ENCODE measurements around the gene MUL1. TPM values are rescaled to one million over a fixed set of nuclear protein-coding genes. Genes with fewer than 3 reads are reported as not detected.

Gene MUL1
- total RNA-seq, 1 experiment from 2014 or later: 23.4 TPM

DNA sequence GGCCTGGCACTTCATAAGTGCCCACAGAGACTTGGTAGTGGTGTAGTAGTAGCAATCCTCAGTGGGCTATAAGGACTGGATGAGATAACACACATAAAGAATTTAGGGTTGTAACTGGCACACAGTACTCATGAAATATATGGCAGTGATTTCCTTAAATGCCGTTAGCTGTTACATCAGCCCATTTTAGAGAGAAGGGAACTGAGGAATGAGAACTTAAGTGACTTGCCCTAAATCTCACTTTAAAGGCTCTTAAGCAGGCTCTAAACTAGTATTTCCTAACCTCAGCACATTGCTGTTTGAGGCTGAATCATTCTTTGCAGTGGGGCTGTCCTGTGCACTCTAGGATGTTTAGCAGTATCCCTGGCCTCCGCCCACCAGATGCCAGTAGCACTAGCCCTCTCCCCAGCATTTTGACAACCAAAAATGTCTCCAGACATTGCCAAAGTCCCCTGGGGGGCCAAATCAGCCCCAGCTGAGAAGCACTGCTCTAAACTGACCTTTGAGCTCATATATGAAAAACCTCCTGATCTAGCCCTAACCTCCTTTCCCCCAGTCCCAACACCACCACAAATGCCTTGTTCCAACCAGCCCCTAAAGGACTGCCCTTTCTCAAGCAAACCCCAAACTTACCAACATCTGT lies 33.5 kb downstream of the MUL1 start:
- intact Hi-C loops (cut with micrococcal nuclease): no loop called here
- TF ChIP-seq CTCF (IDR thresholded peaks at IDR 0.05; ENCODE audit: unreplicated experiment): no peak
- no peak for DNase-seq (ENCODE audit: unreplicated experiment)
- Mint-ChIP-seq H3K27ac (ENCODE audit: low read depth, unreplicated experiment) (no peak overlapping the region), H3K4me3 (ENCODE audit: unreplicated experiment) (no peak overlapping the region), H3K9me3 (ENCODE audit: unreplicated experiment) (no peaks in the 10 kb centered on the region), H3K4me1 (ENCODE audit: insufficient read depth, unreplicated experiment) (peaks cover 4% of the 10 kb centered on the region), H3K36me3 (ENCODE audit: insufficient read depth, unreplicated experiment) (no peaks in the 10 kb centered on the region), H3K27me3 (ENCODE audit: insufficient read depth, unreplicated experiment) (no peaks in the 10 kb centered on the region)
- CTCF ChIA-PET: interaction anchor here (0.7 kb wide), 1 partner anchor 19 kb away, joined by 4 read pairs; no protein-coding TSS in a partner anchor
- POLR2A ChIA-PET: no interaction called here
- no TSS peak for BruUV-seq (replicated peaks)

- Mint-ChIP-seq H3K27me3 (ENCODE audit: insufficient read depth, unreplicated experiment) (no peaks in the 10 kb centered on the region), H3K36me3 (ENCODE audit: insufficient read depth, unreplicated experiment) (no peaks in the 10 kb centered on the region), H3K4me1 (ENCODE audit: insufficient read depth, unreplicated experiment) (peaks cover 4% of the 10 kb centered on the region), H3K27ac (ENCODE audit: low read depth, unreplicated experiment) (no peak overlapping the region), H3K4me3 (ENCODE audit: unreplicated experiment) (no peak overlapping the region), H3K9me3 (ENCODE audit: unreplicated experiment) (no peaks in the 10 kb centered on the region)
- no peak for DNase-seq (ENCODE audit: unreplicated experiment)
- POLR2A ChIA-PET: interaction anchor here (1.1 kb wide), 1 partner anchor 9 kb away, joined by 3 read pairs; no protein-coding TSS in a partner anchor
- BruUV-seq (replicated peaks): no TSS peak
- no peak for TF ChIP-seq CTCF (IDR thresholded peaks at IDR 0.05; ENCODE audit: unreplicated experiment)
- CTCF ChIA-PET: interaction anchor here (0.7 kb wide), 2 partner anchors 10 to 20 kb away, joined by 3 to 4 read pairs; no protein-coding TSS in a partner anchor
- intact Hi-C loops (cut with micrococcal nuclease): no loop called here
Measured at GRCh38 chr1:20473894-20474293, 34.1 kb downstream of the MUL1 start.

DNA sequence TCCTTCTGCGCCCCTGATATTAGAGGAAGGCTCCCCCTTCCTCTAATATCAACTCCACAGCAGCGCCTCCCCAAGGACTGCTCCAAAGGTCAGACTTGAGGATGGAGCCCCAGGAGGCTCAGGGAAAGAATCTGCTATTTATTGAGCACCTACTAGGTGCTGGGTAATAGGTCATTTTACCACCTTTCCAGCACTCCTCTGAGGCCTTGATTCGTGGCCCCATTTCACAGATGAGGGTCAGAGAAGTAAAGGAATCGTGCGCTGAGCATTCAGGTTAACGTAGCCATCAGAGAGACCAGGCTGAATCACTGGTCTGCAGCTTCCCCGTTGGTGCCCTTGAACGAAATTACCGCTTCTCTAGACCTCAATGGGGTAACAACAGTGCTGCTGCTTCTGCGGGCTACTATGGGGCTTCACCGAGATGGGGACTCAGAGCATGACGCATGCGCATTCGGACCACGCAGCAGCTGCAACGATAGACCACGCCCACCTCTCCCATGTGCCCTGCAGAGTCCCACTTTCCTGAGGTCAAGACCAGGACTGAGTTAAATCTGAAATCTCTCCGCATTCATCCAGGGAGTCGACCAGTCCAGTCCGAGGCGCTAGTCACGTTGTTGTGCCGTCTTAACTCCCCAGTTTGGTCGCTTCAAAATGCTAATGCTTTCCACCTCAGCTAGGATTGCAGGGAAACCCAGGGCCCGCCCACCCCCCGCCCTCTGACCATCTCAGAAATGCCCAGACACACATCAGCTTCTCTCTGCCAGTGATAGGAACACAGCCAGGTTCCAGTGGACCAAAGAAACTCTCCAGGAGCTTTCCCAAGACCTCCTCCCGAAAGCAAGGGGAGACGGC lies 34.9 kb downstream of the MUL1 start:
- Mint-ChIP-seq H3K4me1 (ENCODE audit: insufficient read depth, unreplicated experiment) (peaks cover 4% of the 10 kb centered on the region), H3K27me3 (ENCODE audit: insufficient read depth, unreplicated experiment) (peaks cover 5% of the 10 kb centered on the region), H3K27ac (ENCODE audit: low read depth, unreplicated experiment) (no peak overlapping the region), H3K36me3 (ENCODE audit: insufficient read depth, unreplicated experiment) (no peaks in the 10 kb centered on the region), H3K9me3 (ENCODE audit: unreplicated experiment) (no peaks in the 10 kb centered on the region), H3K4me3 (ENCODE audit: unreplicated experiment) (no peak overlapping the region)
- no TSS peak for BruUV-seq (replicated peaks)
- DNase-seq (ENCODE audit: unreplicated experiment): no peak
- CTCF ChIA-PET: interaction anchor here (0.7 kb wide), 1 partner anchor 9 kb away, joined by 3 read pairs; no protein-coding TSS in a partner anchor
- POLR2A ChIA-PET: interaction anchor here (1.1 kb wide), 1 partner anchor 8 kb away, joined by 3 read pairs; no protein-coding TSS in a partner anchor
- TF ChIP-seq CTCF (IDR thresholded peaks at IDR 0.05; ENCODE audit: unreplicated experiment): no peak
- intact Hi-C loops (cut with micrococcal nuclease): no loop called here

GRCh38 chr1:20472121-20472520 lies 35.8 kb downstream of the MUL1 start:
- ChIA-PET CTCF (interaction anchor here (0.5 kb wide), 1 partner anchor 299 kb away, joined by 3 read pairs; no protein-coding TSS in a partner anchor), POLR2A (no interaction called here)
- H3K4me1 Mint-ChIP-seq (ENCODE audit: insufficient read depth, unreplicated experiment): peaks cover 4% of the 10 kb centered on the region
- DNase-seq (ENCODE audit: unreplicated experiment): no peak
- BruUV-seq (replicated peaks): no TSS peak
- no peak overlapping the region for H3K4me3 Mint-ChIP-seq (ENCODE audit: unreplicated experiment)
- intact Hi-C loops (cut with micrococcal nuclease): no loop called here
- no peaks in the 10 kb centered on the region for H3K36me3 Mint-ChIP-seq (ENCODE audit: insufficient read depth, unreplicated experiment)
- H3K27me3 Mint-ChIP-seq (ENCODE audit: insufficient read depth, unreplicated experiment): peaks cover 15% of the 10 kb centered on the region
- no peak for TF ChIP-seq CTCF (IDR thresholded peaks at IDR 0.05; ENCODE audit: unreplicated experiment)
- H3K9me3 Mint-ChIP-seq (ENCODE audit: unreplicated experiment): no peaks in the 10 kb centered on the region
- no peak overlapping the region for H3K27ac Mint-ChIP-seq (ENCODE audit: low read depth, unreplicated experiment)
